ENCODE data around the gene MORN1. TPM values are rescaled to one million over a fixed set of nuclear protein-coding genes. Genes with fewer than 3 reads are reported as not detected.

Gene MORN1
- total RNA-seq, 1 donor from 2014 or later = 10.8 TPM

DNA sequence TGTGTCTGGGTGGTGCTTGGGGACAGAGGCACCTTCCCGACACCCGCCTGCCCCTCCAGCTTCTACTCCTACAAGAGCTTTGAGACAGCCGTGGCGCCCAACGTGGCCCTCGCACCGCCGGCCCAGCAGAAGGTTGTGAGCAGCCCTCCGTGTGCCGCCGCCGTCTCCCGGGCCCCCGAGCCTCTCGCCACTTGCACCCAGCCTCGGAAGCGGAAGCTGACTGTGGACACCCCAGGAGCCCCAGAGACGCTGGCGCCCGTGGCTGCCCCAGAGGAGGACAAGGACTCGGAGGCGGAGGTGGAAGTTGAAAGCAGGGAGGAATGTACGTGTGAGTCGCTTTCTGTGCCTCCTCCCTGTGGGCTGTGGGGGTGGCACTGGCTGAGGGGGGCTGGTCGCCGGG, 87.6 kb downstream of the MORN1 start:
- H3K9me3 Mint-ChIP-seq (ENCODE audit: unreplicated experiment) = peaks cover 23% of the 10 kb centered on the region

GRCh38 chr1:2303016-2303775, 88.2 kb downstream of the MORN1 start:
- peaks cover 17% of the 10 kb centered on the region for H3K27me3 Mint-ChIP-seq (ENCODE audit: unreplicated experiment)
- H3K4me3 Mint-ChIP-seq (ENCODE audit: unreplicated experiment) = no peak overlapping the region
- no peak for TF ChIP-seq CTCF (IDR thresholded peaks at IDR 0.05; ENCODE audit: partially characterized antibody, unreplicated experiment)
- peaks cover 12% of the 10 kb centered on the region for H3K4me1 Mint-ChIP-seq (ENCODE audit: low read depth, unreplicated experiment)
- peaks cover 5% of the 10 kb centered on the region for H3K36me3 Mint-ChIP-seq (ENCODE audit: unreplicated experiment)
- H3K9me3 Mint-ChIP-seq (ENCODE audit: unreplicated experiment) = peaks cover 21% of the 10 kb centered on the region
- no peak for DNase-seq
- H3K27ac Mint-ChIP-seq (ENCODE audit: unreplicated experiment) = peak overlapping the region; percentile 59

More for the DNA sequence above, 87.6 kb downstream of the MORN1 start:
- H3K27me3 Mint-ChIP-seq (ENCODE audit: unreplicated experiment) = peaks cover 17% of the 10 kb centered on the region
- peaks cover 5% of the 10 kb centered on the region for H3K36me3 Mint-ChIP-seq (ENCODE audit: unreplicated experiment)
- no peak overlapping the region for H3K4me3 Mint-ChIP-seq (ENCODE audit: unreplicated experiment)
- H3K4me1 Mint-ChIP-seq (ENCODE audit: low read depth, unreplicated experiment) = peaks cover 11% of the 10 kb centered on the region
- TF ChIP-seq CTCF (IDR thresholded peaks at IDR 0.05; ENCODE audit: partially characterized antibody, unreplicated experiment) = no peak
- H3K27ac Mint-ChIP-seq (ENCODE audit: unreplicated experiment) = no peak overlapping the region
- no peak for DNase-seq

GRCh38 chr1:2302292-2302925, 88.9 kb downstream of the MORN1 start:
- H3K27ac Mint-ChIP-seq (ENCODE audit: unreplicated experiment) = no peak overlapping the region
- no peak for TF ChIP-seq CTCF (IDR thresholded peaks at IDR 0.05; ENCODE audit: partially characterized antibody, unreplicated experiment)
- H3K4me1 Mint-ChIP-seq (ENCODE audit: low read depth, unreplicated experiment) = peaks cover 11% of the 10 kb centered on the region

GRCh38 chr1:2301607-2302291, 89.6 kb downstream of the MORN1 start:
- Mint-ChIP-seq H3K36me3 (ENCODE audit: unreplicated experiment) (no peaks in the 10 kb centered on the region), H3K4me3 (ENCODE audit: unreplicated experiment) (no peak overlapping the region), H3K27ac (ENCODE audit: unreplicated experiment) (peak overlapping the region; percentile 38), H3K27me3 (ENCODE audit: unreplicated experiment) (peaks cover 16% of the 10 kb centered on the region), H3K9me3 (ENCODE audit: unreplicated experiment) (peaks cover 16% of the 10 kb centered on the region), H3K4me1 (ENCODE audit: low read depth, unreplicated experiment) (peaks cover 11% of the 10 kb centered on the region)
- no peak for DNase-seq
- TF ChIP-seq CTCF (IDR thresholded peaks at IDR 0.05; ENCODE audit: partially characterized antibody, unreplicated experiment) = no peak

More at GRCh38 chr1:2302292-2302925, 88.9 kb downstream of the MORN1 start:
- H3K36me3 Mint-ChIP-seq (ENCODE audit: unreplicated experiment) = no peaks in the 10 kb centered on the region
- DNase-seq = no peak
- H3K4me3 Mint-ChIP-seq (ENCODE audit: unreplicated experiment) = no peak overlapping the region
- peaks cover 17% of the 10 kb centered on the region for H3K27me3 Mint-ChIP-seq (ENCODE audit: unreplicated experiment)
- peaks cover 15% of the 10 kb centered on the region for H3K9me3 Mint-ChIP-seq (ENCODE audit: unreplicated experiment)
